IMR-90 (cell line): ENCODE data around the gene BANP. TPM values are rescaled to one million over a fixed set of nuclear protein-coding genes. Genes with fewer than 3 reads are reported as not detected.

Experiments
- ATAC-seq: fragments of 200-7000 bp; cut with Tn5 transposase; 2 replicates; pipeline ENCODE4 v1.9.1; 2020; ENCODE audit warnings: low read depth, mild to moderate bottlenecking, moderate library complexity
- BruUV-seq: library from RNA; stranded (reverse); fragments of 400-500 nt; replicated peaks from 2 replicates; lab custom pipeline; 2021; lab: Mats Ljungman, UMichigan
- CTCF ChIA-PET: fragments of 300-600 bp; formaldehyde crosslinking; extraction: SDS; loops from one replicate; lab custom pipeline; 2021; ENCODE audit warnings: antibody characterized with exemption; lab: Yijun Ruan, JAX
- POLR2A ChIA-PET: fragments of 300-600 bp; sonication (Branson Sonifier 250); formaldehyde crosslinking; loops from one replicate; lab custom pipeline; 2022; ENCODE audit warnings: antibody characterized with exemption; ENCODE audit not compliant: unreplicated experiment; lab: Charles Lee
- DNase-seq: peaks from one replicate; pipeline ENCODE4 v3.0.0; 2013
- H2AFZ ChIP-seq: replicated peaks from 2 replicates; pipeline ENCODE3; 2013; ENCODE audit warnings: low read length, mild to moderate bottlenecking; ENCODE audit not compliant: poor library complexity
- H2AK5ac ChIP-seq: 2 replicates; pipeline ENCODE4 v1.6.1; 2013; ENCODE audit warnings: low read depth, low read length, inconsistent platforms
- H2AK9ac ChIP-seq: replicated peaks from 2 replicates; pipeline ENCODE3; 2013; ENCODE audit warnings: mild to moderate bottlenecking, low read depth, low read length, moderate library complexity; ENCODE audit not compliant: poor library complexity
- H2BK120ac ChIP-seq: 2 replicates; pipeline ENCODE4 v1.6.1; 2013; ENCODE audit warnings: low read depth, low read length, inconsistent platforms
- H2BK15ac ChIP-seq: 3 replicates; pipeline ENCODE4 v1.6.1; 2013; ENCODE audit warnings: low read depth, low read length, inconsistent platforms
- H2BK20ac ChIP-seq: 2 replicates; pipeline ENCODE4 v1.6.1; 2013; ENCODE audit warnings: low read depth, mild to moderate bottlenecking, inconsistent platforms, low read length, moderate library complexity
- H2BK5ac ChIP-seq: 2 replicates; pipeline ENCODE4 v1.6.1; 2013; ENCODE audit warnings: mild to moderate bottlenecking, low read depth, low read length, inconsistent platforms; ENCODE audit not compliant: poor library complexity, severe bottlenecking
- H3K14ac ChIP-seq: replicated peaks from 2 replicates; pipeline ENCODE4 v1.6.1; 2013; ENCODE audit warnings: low read depth, low read length, inconsistent platforms
- H3K18ac ChIP-seq: 2 replicates; pipeline ENCODE4 v1.6.1; 2013; ENCODE audit warnings: low read depth, low read length, control low read depth
- H3K23ac ChIP-seq: 2 replicates; pipeline ENCODE4 v1.6.1; 2013; ENCODE audit warnings: low read depth, low read length, inconsistent platforms
- H3K27ac ChIP-seq: 2 replicates; pipeline ENCODE4 v1.5.1; 2013; ENCODE audit warnings: mild to moderate bottlenecking, control low read depth, low read length; ENCODE audit not compliant: insufficient read depth
- H3K27me3 ChIP-seq: 2 replicates; pipeline ENCODE4 v1.6.1; 2013; ENCODE audit warnings: low read length; ENCODE audit not compliant: control insufficient read depth, insufficient read depth
- H3K36me3 ChIP-seq: 2 replicates; pipeline ENCODE4 v1.6.1; 2013; ENCODE audit warnings: low read length, mixed read lengths; ENCODE audit not compliant: control insufficient read depth, insufficient read depth
- H3K4ac ChIP-seq: 2 replicates; pipeline ENCODE4 v1.6.1; 2013; ENCODE audit warnings: low read depth, low read length, inconsistent platforms
- H3K4me1 ChIP-seq: 2 replicates; pipeline ENCODE4 v1.6.1; 2013; ENCODE audit warnings: low read length, mixed read lengths; ENCODE audit not compliant: control insufficient read depth, insufficient read depth
- H3K4me2 ChIP-seq: 2 replicates; pipeline ENCODE4 v1.6.1; 2013; ENCODE audit warnings: low read depth, mild to moderate bottlenecking, control low read depth, low read length, moderate library complexity
- H3K4me3 ChIP-seq: 2 replicates; pipeline ENCODE4 v1.5.1; 2013; ENCODE audit warnings: low read depth, mild to moderate bottlenecking, control low read depth, low read length, moderate library complexity; ENCODE audit not compliant: insufficient read depth
- H3K56ac ChIP-seq: 2 replicates; pipeline ENCODE4 v1.6.1; 2013; ENCODE audit warnings: low read length, inconsistent platforms; ENCODE audit not compliant: insufficient read depth; ENCODE audit errors: extremely low read depth
- H3K79me1 ChIP-seq, 2 experiments: 2 replicates each; pipeline ENCODE4 v1.6.1; 2013; ENCODE audit warnings: low read length in 2 of 2, inconsistent platforms in 1 of 2, low read depth in 1 of 2
- H3K9ac ChIP-seq: 2 replicates; pipeline ENCODE4 v1.6.1; 2013; ENCODE audit warnings: low read depth, low read length, control low read depth
- H3K9me1 ChIP-seq: 2 replicates; pipeline ENCODE4 v1.6.1; 2013; ENCODE audit warnings: low read length, inconsistent platforms; ENCODE audit not compliant: insufficient read depth
- H3K9me3 ChIP-seq: 2 replicates; pipeline ENCODE4 v1.6.1; 2013; ENCODE audit warnings: low read length; ENCODE audit not compliant: control insufficient read depth, insufficient read depth
- H4K20me1 ChIP-seq: 2 replicates; pipeline ENCODE4 v1.6.1; 2013; ENCODE audit warnings: low read length, inconsistent platforms; ENCODE audit not compliant: insufficient read depth
- H4K5ac ChIP-seq: 2 replicates; pipeline ENCODE4 v1.6.1; 2013; ENCODE audit warnings: mild to moderate bottlenecking, low read depth, low read length, control low read depth
- H4K8ac ChIP-seq, 2 experiments: 2 replicates each; pipeline ENCODE4 v1.6.1; 2013; ENCODE audit warnings: low read depth in 2 of 2, low read length in 2 of 2, control low read depth in 1 of 2, inconsistent platforms in 1 of 2
- H4K91ac ChIP-seq: 2 replicates; pipeline ENCODE4 v1.6.1; 2013; ENCODE audit warnings: low read depth, low read length, inconsistent platforms; ENCODE audit not compliant: insufficient read depth
- BHLHE40 ChIP-seq: fragments of 150-350 bp; IDR thresholded peaks from 2 replicates; pipeline ENCODE4 v1.6.1; 2016; ENCODE audit warnings: mild to moderate bottlenecking, low read depth, low read length
- CEBPB ChIP-seq: IDR thresholded peaks from 2 replicates; pipeline ENCODE4 v1.6.1; 2012; ENCODE audit warnings: low read depth, low read length, improper control_type of control experiment
- CHD1 ChIP-seq: IDR thresholded peaks from 2 replicates; pipeline ENCODE4 v1.6.1; 2012; ENCODE audit warnings: low read depth, low read length, improper control_type of control experiment
- CTCF ChIP-seq: conservative IDR thresholded peaks from 2 replicates; pipeline ENCODE4 v1.5.1; 2012; ENCODE audit warnings: mild to moderate bottlenecking, low read depth, low read length, improper control_type of control experiment
- ELK1 ChIP-seq: fragments of 150-350 bp; IDR thresholded peaks from 2 replicates; pipeline ENCODE4 v1.6.1; 2016; ENCODE audit warnings: low read depth, mild to moderate bottlenecking, low read length, moderate library complexity, borderline replicate concordance
- MAZ ChIP-seq: IDR thresholded peaks from 2 replicates; pipeline ENCODE4 v1.6.1; 2012; ENCODE audit warnings: low read depth, mild to moderate bottlenecking, low read length, improper control_type of control experiment, moderate library complexity, borderline replicate concordance
- NFE2L2 ChIP-seq: fragments of 150-350 bp; IDR thresholded peaks from 2 replicates; pipeline ENCODE4 v1.6.1; 2016; ENCODE audit warnings: low read depth, mild to moderate bottlenecking, low read length
- RAD21 ChIP-seq: IDR thresholded peaks from 2 replicates; pipeline ENCODE4 v1.6.1; 2012; ENCODE audit warnings: low read length, improper control_type of control experiment
- RCOR1 ChIP-seq: IDR thresholded peaks from 2 replicates; pipeline ENCODE4 v1.6.1; 2012; ENCODE audit warnings: mild to moderate bottlenecking, low read length, improper control_type of control experiment; ENCODE audit not compliant: insufficient replicate concordance
- RFX5 ChIP-seq: IDR thresholded peaks from 2 replicates; pipeline ENCODE4 v1.8.0; 2012; ENCODE audit warnings: low read depth, mild to moderate bottlenecking, low read length, moderate library complexity
- SMC3 ChIP-seq: fragments of 150-350 bp; IDR thresholded peaks from 2 replicates; pipeline ENCODE4 v1.6.1; 2016; ENCODE audit warnings: low read depth, mild to moderate bottlenecking, antibody characterized with exemption, low read length, moderate library complexity
- WGBS, 2 experiments: methylation state at CpG; one replicate each; pipeline versions ENCODE4 v1.1.5 to v1.1.7; 2013; ENCODE audit warnings: missing lambda C conversion rate in 2 of 2; ENCODE audit not compliant: insufficient read length in 1 of 2; ENCODE audit errors: extremely low coverage in 2 of 2; 5-methylcytosine and 5-hydroxymethylcytosine counted together
- dilution Hi-C: fragments of 300-500 bp; cut with HindIII; formaldehyde crosslinking; loops from one replicate; pipeline ENCODE4 v1.14.3; 2018; ENCODE audit warnings: low sequenced_read_pairs; ENCODE audit not compliant: unreplicated experiment
- in situ Hi-C: fragments of 300-500 bp; cut with MboI; formaldehyde crosslinking; loops from 3 replicates; pipeline ENCODE4 v1.14.3; 2019; ENCODE audit warnings: low sequenced_read_pairs, inconsistent platforms, mixed read lengths
- intact Hi-C: fragments of 100-400 bp; cut with micrococcal nuclease; formaldehyde crosslinking; loops from 2 replicates; pipeline ENCODE4 v1.10.0; 2022
- polyA plus RNA-seq, 3 experiments: library from polyadenylated mRNA; depleted of rRNA; stranded (reverse); fragments of >200 nt; gene quantifications; 2 replicates each; pipeline ENCODE4 v1.2.3, GENCODE V29; 2012; ENCODE audit warnings: low replicate concordance in 1 of 3
- total RNA-seq: library from RNA; depleted of rRNA; stranded (reverse); fragments of >200 nt; gene quantifications from 2 replicates; pipeline ENCODE4 v1.2.3, GENCODE V29; 2012
- TF ChIP-seq, protein P1 (sequence below): fragments of 150-350 bp; IDR thresholded peaks from 2 replicates; pipeline ENCODE4 v1.6.1; 2017; ENCODE audit warnings: mild to moderate bottlenecking, antibody characterized with exemption, low read length, low read depth

BANP gene
- total and polyA plus RNA-seq, 2 of the 4 experiments (the other 2 are of a cell fraction): 17.4 to 17.9 TPM

GRCh38 chr16:87914812-87915211 is 36.4 kb upstream of the BANP start:
- Histone ChIP-seq H3K36me3 (no peaks in the 10 kb centered on the region), H4K20me1 (no peaks in the 10 kb centered on the region), H3K4me1 (no peaks in the 10 kb centered on the region), H3K18ac (no peak overlapping the region), H3K14ac (no peak overlapping the region), H2BK20ac (no peak overlapping the region), H3K27ac (no peak overlapping the region), H4K91ac (no peak overlapping the region), H3K27me3 (peaks cover 22% of the 10 kb centered on the region), H2AK5ac (no peak overlapping the region), H3K4me3 (no peak overlapping the region), H2AFZ (no peak overlapping the region), H3K9me1 (no peaks in the 10 kb centered on the region), H2AK9ac (no peak overlapping the region), H3K56ac (no peak overlapping the region), H2BK15ac (no peak overlapping the region), H3K23ac (no peak overlapping the region), H2BK120ac (no peak overlapping the region), H3K4me2 (no peak overlapping the region), H3K9ac (no peak overlapping the region), H4K8ac (no peak overlapping the region), H3K4ac (no peak overlapping the region), H2BK5ac (no peak overlapping the region), H3K79me1 (no peaks in the 10 kb centered on the region), H4K5ac (no peak overlapping the region), H3K9me3 (no peaks in the 10 kb centered on the region)
- in situ Hi-C loops (no loop called here), intact Hi-C loops (no loop called here), dilution Hi-C loops (no loop called here)
- ChIA-PET CTCF (no interaction called here), POLR2A (no interaction called here)
- ATAC-seq: no peak
- no TSS peak for BruUV-seq
- no peak for DNase-seq
- TF ChIP-seq RFX5 (no peak), CEBPB (no peak), ELK1 (no peak), NFE2L2 (no peak), RCOR1 (no peak), CHD1 (no peak), MAZ (no peak), BHLHE40 (no peak), RAD21 (no peak), CTCF (no peak), SMC3 (no peak)
- TF ChIP-seq, protein P1, sequence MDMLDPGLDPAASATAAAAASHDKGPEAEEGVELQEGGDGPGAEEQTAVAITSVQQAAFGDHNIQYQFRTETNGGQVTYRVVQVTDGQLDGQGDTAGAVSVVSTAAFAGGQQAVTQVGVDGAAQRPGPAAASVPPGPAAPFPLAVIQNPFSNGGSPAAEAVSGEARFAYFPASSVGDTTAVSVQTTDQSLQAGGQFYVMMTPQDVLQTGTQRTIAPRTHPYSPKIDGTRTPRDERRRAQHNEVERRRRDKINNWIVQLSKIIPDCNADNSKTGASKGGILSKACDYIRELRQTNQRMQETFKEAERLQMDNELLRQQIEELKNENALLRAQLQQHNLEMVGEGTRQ: no peak
- WGBS, 2 experiments: no CpG with 5 or more reads among the region's 25 CpGs
